ENCODE measurements around the gene C16orf82. TPM values are rescaled to one million over a fixed set of nuclear protein-coding genes. Genes with fewer than 3 reads are reported as not detected.

The C16orf82 gene
- total RNA-seq, 1 experiment from 2014 or later: not detected

- Histone ChIP-seq H2AFZ (ENCODE audit: low read length) (no peak overlapping the region), H4K20me1 (ENCODE audit: control insufficient read depth, insufficient read depth, insufficient read length) (no peaks in the 10 kb centered on the region)
- no CpG with 5 or more reads among the region's 5 CpGs for WGBS (ENCODE audit: extremely low coverage, insufficient read length, low lambda C conversion rate)
Measured at GRCh38 chr16:27049117-27049516, 17.6 kb upstream of the C16orf82 start.

More at GRCh38 chr16:27049117-27049516, 17.6 kb upstream of the C16orf82 start:
- Histone ChIP-seq H3K79me2 (ENCODE audit: insufficient read depth, low read length) (no peaks in the 10 kb centered on the region), H4K5ac (ENCODE audit: insufficient read length, low read depth, low read length) (no peak overlapping the region), H3K9ac (ENCODE audit: extremely low read depth, insufficient read length, low read length) (no peak overlapping the region), H3K4ac (ENCODE audit: low read depth, low read length) (no peak overlapping the region), H4K8ac (replicated peaks; ENCODE audit: insufficient read length, low read depth, low read length) (no peak overlapping the region), H4K91ac (ENCODE audit: insufficient read length, low read depth, low read length) (no peak overlapping the region), H2BK120ac (ENCODE audit: low read depth, low read length, poor library complexity, severe bottlenecking) (no peak overlapping the region), H3K4me1 (ENCODE audit: insufficient read depth, low read length) (no peaks in the 10 kb centered on the region), H2AK5ac (ENCODE audit: insufficient read length, low read length) (no peak overlapping the region), H2BK15ac (ENCODE audit: low read depth, low read length) (no peak overlapping the region), H3K27ac (ENCODE audit: insufficient read length, low read depth, low read length) (no peak overlapping the region), H3K14ac (ENCODE audit: insufficient read depth, low read length) (no peak overlapping the region), H3K9me3 (ENCODE audit: control insufficient read depth, low read depth, low read length) (no peaks in the 10 kb centered on the region), H3K23ac (ENCODE audit: insufficient read length, low read depth, low read length) (no peak overlapping the region), H3T11ph (ENCODE audit: low read length) (no peak overlapping the region), H3K23me2 (ENCODE audit: insufficient read length, low read depth, low read length, poor library complexity, severe bottlenecking) (no peaks in the 10 kb centered on the region), H3K79me1 (ENCODE audit: insufficient read depth, low read depth, low read length, poor library complexity, severe bottlenecking) (no peaks in the 10 kb centered on the region), H3K56ac (ENCODE audit: insufficient read length, low read depth, low read length) (no peak overlapping the region), H2BK20ac (ENCODE audit: low read depth, low read length, poor library complexity, severe bottlenecking) (no peak overlapping the region), H2BK12ac (ENCODE audit: insufficient read length, low read depth, low read length) (no peak overlapping the region), H3K18ac (ENCODE audit: insufficient read length, low read depth, low read length) (no peak overlapping the region), H3K27me3 (ENCODE audit: insufficient read depth, low read length) (no peaks in the 10 kb centered on the region), H3K4me2 (ENCODE audit: insufficient read depth, insufficient read length, low read length) (no peak overlapping the region), H2BK5ac (ENCODE audit: insufficient read length, low read length) (no peak overlapping the region)
- no peak overlapping the region for H3K4me3 Mint-ChIP-seq
- H3K9me3 Mint-ChIP-seq: no peaks in the 10 kb centered on the region
- H3K27me3 Mint-ChIP-seq (ENCODE audit: low read depth): peaks cover 2% of the 10 kb centered on the region
- TF ChIP-seq, protein P1, sequence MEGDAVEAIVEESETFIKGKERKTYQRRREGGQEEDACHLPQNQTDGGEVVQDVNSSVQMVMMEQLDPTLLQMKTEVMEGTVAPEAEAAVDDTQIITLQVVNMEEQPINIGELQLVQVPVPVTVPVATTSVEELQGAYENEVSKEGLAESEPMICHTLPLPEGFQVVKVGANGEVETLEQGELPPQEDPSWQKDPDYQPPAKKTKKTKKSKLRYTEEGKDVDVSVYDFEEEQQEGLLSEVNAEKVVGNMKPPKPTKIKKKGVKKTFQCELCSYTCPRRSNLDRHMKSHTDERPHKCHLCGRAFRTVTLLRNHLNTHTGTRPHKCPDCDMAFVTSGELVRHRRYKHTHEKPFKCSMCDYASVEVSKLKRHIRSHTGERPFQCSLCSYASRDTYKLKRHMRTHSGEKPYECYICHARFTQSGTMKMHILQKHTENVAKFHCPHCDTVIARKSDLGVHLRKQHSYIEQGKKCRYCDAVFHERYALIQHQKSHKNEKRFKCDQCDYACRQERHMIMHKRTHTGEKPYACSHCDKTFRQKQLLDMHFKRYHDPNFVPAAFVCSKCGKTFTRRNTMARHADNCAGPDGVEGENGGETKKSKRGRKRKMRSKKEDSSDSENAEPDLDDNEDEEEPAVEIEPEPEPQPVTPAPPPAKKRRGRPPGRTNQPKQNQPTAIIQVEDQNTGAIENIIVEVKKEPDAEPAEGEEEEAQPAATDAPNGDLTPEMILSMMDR (conservative IDR thresholded peaks at IDR 0.05): no peak
- no peaks in the 10 kb centered on the region for H3K36me3 Mint-ChIP-seq (ENCODE audit: insufficient read depth in 1 of 3, low read depth in 3 of 3)
- peaks cover 3 to 7% of the 10 kb centered on the region in 2 experiments; a peak in 3 of 4 replicates for H3K4me1 Mint-ChIP-seq
- H3K27ac Mint-ChIP-seq: no peak overlapping the region
- no peak for DNase-seq
